ENCODE results near the gene CSPG4. TPM values are rescaled to one million over a fixed set of nuclear protein-coding genes. Genes with fewer than 3 reads are reported as not detected.

The CSPG4 gene
- total RNA-seq, 2 experiments from 2014 or later, result 0.02 TPM

- ChIA-PET POLR2A (no interaction called here), CTCF (no interaction called here)
Measured at GRCh38 chr15:75659928-75660645, 52.6 kb downstream of the CSPG4 start.

DNA sequence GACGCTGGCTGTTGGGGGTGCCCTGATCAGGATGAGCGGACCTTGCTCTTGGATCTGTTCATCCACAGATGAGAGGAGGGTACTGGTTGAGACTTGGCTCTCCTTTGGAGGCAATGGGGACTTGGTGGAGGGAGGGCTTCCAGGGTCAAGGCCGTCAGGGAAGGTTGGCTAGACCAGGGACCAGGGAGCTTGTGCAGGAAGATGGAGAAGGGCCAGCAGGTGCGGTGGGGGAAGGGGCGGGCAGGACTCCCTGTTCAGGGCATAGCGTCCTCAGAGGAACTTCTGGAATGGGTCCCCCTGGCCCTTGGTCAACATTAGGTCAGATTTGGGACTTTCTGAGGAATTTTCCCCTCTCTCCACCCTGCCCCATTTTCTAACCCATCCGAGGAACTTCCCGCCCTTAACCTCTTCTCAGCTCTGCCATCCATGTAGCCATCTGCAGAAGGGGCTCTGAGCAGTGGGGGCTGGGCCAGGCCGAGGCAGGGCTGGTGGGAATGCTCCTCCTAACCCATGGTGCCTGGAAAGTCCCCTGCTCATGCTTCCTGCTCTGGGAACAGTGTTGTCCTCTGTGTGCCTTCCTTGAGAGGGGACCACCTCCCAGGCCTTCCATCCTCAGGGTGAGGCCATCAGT, 53.4 kb downstream of the CSPG4 start:
- CTCF ChIA-PET, result no interaction called here

GRCh38 chr15:75656813-75657212, 55.8 kb downstream of the CSPG4 start:
- CTCF ChIA-PET, result no interaction called here

More for the DNA sequence above, 53.4 kb downstream of the CSPG4 start:
- POLR2A ChIA-PET, result no interaction called here

GRCh38 chr15:75656331-75656730, 56.3 kb downstream of the CSPG4 start:
- ChIA-PET POLR2A (no interaction called here), CTCF (no interaction called here)

More at GRCh38 chr15:75656813-75657212, 55.8 kb downstream of the CSPG4 start:
- POLR2A ChIA-PET, result no interaction called here

GRCh38 chr15:75655931-75656330, 56.7 kb downstream of the CSPG4 start:
- CTCF ChIA-PET, result no interaction called here
- POLR2A ChIA-PET, result no interaction called here

DNA sequence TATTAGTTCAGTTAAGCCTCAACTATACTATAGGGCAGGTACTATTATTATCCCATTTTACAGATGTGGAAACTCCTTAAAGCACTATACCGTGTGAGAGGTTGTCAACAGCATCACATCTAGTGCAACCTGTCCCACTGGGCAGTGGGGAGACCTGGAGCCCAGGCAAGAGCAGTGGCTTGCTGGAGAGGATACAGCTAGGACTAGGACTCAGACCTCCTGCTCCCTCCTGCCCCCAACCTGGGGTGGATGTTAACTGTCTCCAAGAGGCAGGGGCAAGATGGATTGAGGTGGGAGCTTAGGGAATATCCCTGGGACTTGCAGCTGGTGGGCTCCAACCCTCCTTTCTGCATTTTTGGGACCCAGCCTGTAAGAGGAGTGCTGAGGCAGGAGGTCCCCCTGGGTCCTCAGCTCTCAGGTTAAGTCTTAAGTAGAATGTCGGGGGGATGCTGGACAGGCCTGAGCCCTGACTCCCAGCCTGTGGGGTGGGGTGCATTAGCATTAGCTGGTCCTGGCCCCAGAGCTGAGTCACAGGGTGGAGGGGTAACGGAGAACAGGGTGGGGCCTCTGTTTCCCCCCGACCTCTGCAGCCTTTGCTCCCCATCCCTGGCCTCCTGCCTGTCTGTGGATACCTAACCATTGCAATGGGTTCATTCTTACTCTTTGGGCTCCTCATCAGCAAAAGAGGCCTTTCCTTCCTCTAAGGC, 58.3 kb downstream of the CSPG4 start:
- CTCF ChIA-PET, result no interaction called here
- POLR2A ChIA-PET, result no interaction called here

GRCh38 chr15:75653347-75653913, 59.2 kb downstream of the CSPG4 start:
- POLR2A ChIA-PET, result no interaction called here
- CTCF ChIA-PET, result no interaction called here

GRCh38 chr15:75651810-75652543, 60.7 kb downstream of the CSPG4 start:
- CTCF ChIA-PET, result interaction anchor here (0.5 to 1.1 kb wide), 3 partner anchors 12 to 151 kb away, joined by 3 read pairs; partner anchors contain the start of gene IMP3
- POLR2A ChIA-PET, result interaction anchor here (0.6 to 1.8 kb wide), 3 partner anchors 12 to 196 kb away, joined by 3 to 7 read pairs (median 4); partner anchors contain the start of gene IMP3

DNA sequence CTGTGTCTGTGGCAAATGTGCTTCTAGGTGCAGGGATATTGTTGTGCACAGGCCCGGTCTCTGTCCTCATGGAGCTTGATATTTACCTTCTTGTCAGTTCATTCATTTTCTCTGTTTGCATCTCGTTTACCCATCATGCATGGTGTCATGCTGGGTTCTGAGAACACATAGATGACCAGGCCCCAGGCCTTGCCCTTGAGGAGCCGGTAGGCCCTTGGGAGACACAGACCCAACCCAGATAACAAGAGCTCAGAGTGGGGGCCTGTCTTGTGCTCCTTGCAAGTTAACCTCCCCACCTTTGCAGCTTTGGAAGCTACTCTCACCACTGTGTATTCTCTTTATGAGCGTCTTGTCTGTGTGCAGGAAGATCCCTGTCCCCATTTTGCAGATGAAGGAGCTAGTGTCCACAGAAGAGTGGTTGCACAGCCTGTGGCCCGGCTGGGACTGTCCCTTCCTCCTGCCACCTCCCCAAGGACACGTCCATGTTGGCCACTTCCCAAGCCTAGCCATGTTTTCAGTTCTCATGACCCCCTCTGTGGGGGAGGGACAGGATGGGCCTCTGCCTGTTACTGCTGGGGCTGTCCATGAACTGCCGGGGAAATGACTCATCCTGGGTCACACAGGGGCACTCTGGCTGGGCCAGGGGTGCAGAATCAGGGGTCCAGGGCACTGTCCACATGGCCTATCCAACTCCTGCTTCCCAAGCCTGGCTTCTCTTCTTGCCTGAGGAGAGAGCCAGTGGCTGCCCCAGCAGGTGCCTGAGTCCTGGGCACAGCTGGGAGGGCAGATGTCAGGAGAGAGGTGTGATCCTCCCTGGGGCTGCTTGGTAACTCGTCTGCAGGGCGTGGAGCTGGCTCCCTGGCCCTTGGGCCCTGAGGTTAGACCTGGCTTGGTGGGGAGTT, 61.5 kb downstream of the CSPG4 start:
- ChIA-PET CTCF (interaction anchor here (0.9 to 1.1 kb wide), 2 partner anchors 11 to 35 kb away, joined by 3 read pairs; partner anchors contain the start of gene IMP3), POLR2A (interaction anchor here (0.6 to 1.8 kb wide), 3 partner anchors 11 to 195 kb away, joined by 3 to 7 read pairs (median 4); partner anchors contain the start of gene IMP3)

GRCh38 chr15:75649848-75650247, 62.8 kb downstream of the CSPG4 start:
- ChIA-PET POLR2A (no interaction called here), CTCF (no interaction called here)

- ChIA-PET POLR2A (no interaction called here), CTCF (interaction anchor here (0.5 kb wide), 1 partner anchor 8 kb away, joined by 3 read pairs; no protein-coding TSS in a partner anchor)
Measured at GRCh38 chr15:75649045-75649761, 63.4 kb downstream of the CSPG4 start.

DNA sequence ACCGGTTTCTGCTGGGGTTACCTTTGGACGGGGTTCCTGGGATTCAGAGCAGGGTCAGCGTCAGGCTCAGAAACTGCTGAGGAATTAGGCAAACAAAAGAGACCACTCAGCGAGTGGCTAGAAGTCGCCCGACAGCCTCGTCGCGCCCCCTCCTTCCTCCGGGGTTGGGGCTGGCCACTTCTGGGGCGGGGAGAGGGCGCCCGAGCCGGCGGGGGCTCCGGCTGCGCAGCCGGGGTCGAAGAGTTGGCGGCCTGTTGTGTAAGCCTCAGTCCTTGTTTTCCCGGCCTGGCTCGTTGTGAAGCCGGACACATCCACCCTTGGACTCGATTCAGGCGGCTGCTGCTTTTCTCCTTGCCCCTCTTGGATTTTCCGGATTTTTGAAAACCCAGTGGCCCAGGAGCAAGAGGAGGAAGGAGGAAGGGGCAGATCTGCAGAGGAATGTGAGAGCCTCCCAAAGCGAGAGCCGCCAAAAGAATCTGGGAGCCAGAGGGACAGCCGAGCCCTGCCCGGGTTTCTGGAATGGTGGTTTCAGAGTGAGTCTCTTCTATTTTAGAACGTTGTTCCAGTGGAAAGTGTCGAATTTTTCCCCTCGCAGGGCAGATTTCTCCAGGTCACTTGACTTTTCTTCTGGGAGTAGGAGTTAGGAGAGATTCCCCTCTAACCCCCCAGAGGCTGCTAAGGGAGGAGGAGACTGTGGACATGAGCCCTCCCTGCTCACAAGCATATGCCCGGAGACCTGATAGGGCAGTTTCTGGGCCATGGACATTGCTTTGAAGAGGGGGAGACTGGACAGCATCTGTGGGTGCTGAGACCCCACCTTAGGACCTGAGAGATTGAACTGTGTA, 64.3 kb downstream of the CSPG4 start:
- ChIA-PET POLR2A (interaction anchor here (0.5 to 1.9 kb wide), 5 partner anchors 23 to 280 kb away, joined by 4 to 11 read pairs (median 5); partner anchors contain the start of genes MAN2C1 and SNUPN), CTCF (interaction anchor here (0.5 to 2.4 kb wide), 8 partner anchors 7 to 281 kb away, joined by 3 to 9 read pairs (median 3); partner anchors contain the start of gene PTPN9)

- CTCF ChIA-PET, result interaction anchor here (0.9 to 2.4 kb wide), 8 partner anchors 9 to 280 kb away, joined by 3 to 9 read pairs (median 3); partner anchors contain the start of gene PTPN9
- POLR2A ChIA-PET, result interaction anchor here (0.5 to 1.9 kb wide), 9 partner anchors 9 to 279 kb away, joined by 3 to 11 read pairs (median 5); partner anchors contain the start of genes MAN2C1, PTPN9, SIN3A and SNUPN
Measured at GRCh38 chr15:75647370-75648155, 65.1 kb downstream of the CSPG4 start, which contains the start of gene SNX33. Gene SNX33 (plus strand): TSS chr15:75647912. CDS start chr15:75649103, 1,191 bp downstream.

GRCh38 chr15:75646944-75647364, 65.7 kb downstream of the CSPG4 start:
- POLR2A ChIA-PET, result interaction anchor here (0.5 to 1.9 kb wide), 8 partner anchors 9 to 506 kb away, joined by 3 to 11 read pairs (median 5); partner anchors contain the start of genes MAN2C1, PTPN9, SIN3A and SNUPN
- CTCF ChIA-PET, result interaction anchor here (0.9 to 2.4 kb wide), 6 partner anchors 8 to 279 kb away, joined by 3 to 9 read pairs (median 3); no protein-coding TSS in a partner anchor
